Osteoblast (primary cell): Measurements from ENCODE around the gene OAF. TPM values are rescaled to one million over a fixed set of nuclear protein-coding genes. Genes with fewer than 3 reads are reported as not detected.

Source experiments
- DNase-seq: peaks from one replicate; pipeline ENCODE4 v3.0.0; 2011; ENCODE audit warnings: low spot score, mixed read lengths; ENCODE audit not compliant: insufficient read length; ENCODE audit errors: missing footprints
- H2AFZ ChIP-seq: 2 replicates; pipeline ENCODE4 v1.6.0; 2011; ENCODE audit warnings: mild to moderate bottlenecking, low read length
- H3K27ac ChIP-seq: 2 replicates; pipeline ENCODE4 v1.5.1; 2011; ENCODE audit warnings: mild to moderate bottlenecking, low read depth, low read length, moderate library complexity
- H3K27me3 ChIP-seq: 2 replicates; pipeline ENCODE4 v1.6.0; 2012; ENCODE audit warnings: mild to moderate bottlenecking, control low read depth, inconsistent platforms, low read length, moderate library complexity; ENCODE audit not compliant: insufficient read depth
- H3K36me3 ChIP-seq: 2 replicates; pipeline ENCODE4 v1.5.1; 2011; ENCODE audit warnings: mild to moderate bottlenecking, low read length, control low read depth, moderate library complexity; ENCODE audit not compliant: insufficient read depth
- H3K4me1 ChIP-seq: 2 replicates; pipeline ENCODE4 v1.5.1; 2011; ENCODE audit warnings: mild to moderate bottlenecking, low read length, control low read depth, moderate library complexity; ENCODE audit not compliant: insufficient read depth
- H3K4me2 ChIP-seq: 2 replicates; pipeline ENCODE4 v1.6.0; 2011; ENCODE audit warnings: mild to moderate bottlenecking, low read length; ENCODE audit not compliant: insufficient read depth
- H3K4me3 ChIP-seq: fragments of 200-600 bp; sonication (generic); 3 replicates; pipeline ENCODE4 v1.5.1; 2012; ENCODE audit warnings: mild to moderate bottlenecking, low read length, inconsistent platforms; ENCODE audit not compliant: insufficient read depth
- H3K79me2 ChIP-seq: 2 replicates; pipeline ENCODE4 v1.6.0; 2012; ENCODE audit warnings: mild to moderate bottlenecking, low read length, control low read depth, inconsistent platforms; ENCODE audit not compliant: insufficient read depth
- H3K9me3 ChIP-seq: 2 replicates; pipeline ENCODE4 v1.5.1; 2011; ENCODE audit warnings: low read depth, low read length, control low read depth
- H4K20me1 ChIP-seq: 2 replicates; pipeline ENCODE4 v1.6.0; 2012; ENCODE audit warnings: mild to moderate bottlenecking, low read length, control low read depth; ENCODE audit not compliant: insufficient read depth
- CTCF ChIP-seq: IDR thresholded peaks from 2 replicates; pipeline ENCODE4 v1.5.1; 2011; ENCODE audit warnings: mild to moderate bottlenecking, low read depth, low read length, moderate library complexity; ENCODE audit errors: extremely low read depth
- total RNA-seq: library from RNA; depleted of rRNA; stranded (reverse); fragments of >200 nt; gene quantifications from 2 replicates; pipeline ENCODE4 v1.2.3, GENCODE V29; 2012

OAF gene
- total RNA-seq, 1 donor: 7.2 TPM

- Histone ChIP-seq H3K36me3 (no peaks in the 10 kb centered on the region), H3K4me3 (no peak overlapping the region), H3K9me3 (no peaks in the 10 kb centered on the region), H3K4me1 (no peaks in the 10 kb centered on the region), H3K27ac (no peak overlapping the region), H3K27me3 (no peaks in the 10 kb centered on the region), H3K4me2 (no peak overlapping the region), H4K20me1 (peaks cover 21% of the 10 kb centered on the region), H3K79me2 (no peaks in the 10 kb centered on the region), H2AFZ (no peak overlapping the region)
- no peak for DNase-seq
- no peak for TF ChIP-seq CTCF
Observed at GRCh38 chr11:120223793-120224192, 13.0 kb downstream of the OAF start.

DNA sequence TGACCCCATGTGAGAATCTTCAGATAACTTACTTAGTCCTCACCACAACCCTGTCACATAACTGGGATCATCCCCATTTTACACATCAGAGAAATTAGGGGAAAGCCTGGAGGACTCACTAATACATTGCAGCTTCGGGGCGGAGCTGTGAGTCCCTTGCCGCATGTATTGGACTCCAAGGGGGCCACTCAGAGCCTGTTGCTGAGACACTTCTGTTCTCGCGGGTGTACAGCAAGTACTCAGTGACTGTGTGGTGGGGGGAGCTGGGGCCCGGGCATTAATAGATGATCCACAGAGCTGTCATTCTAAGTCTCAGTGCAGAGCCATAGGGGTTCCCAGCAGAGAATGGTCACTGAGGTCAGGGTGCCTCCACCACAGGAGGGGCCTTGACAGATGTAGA lies 13.5 kb downstream of the OAF start:
- Histone ChIP-seq H3K27ac (no peak overlapping the region), H2AFZ (no peak overlapping the region), H3K4me1 (no peaks in the 10 kb centered on the region), H3K36me3 (no peaks in the 10 kb centered on the region), H3K79me2 (no peaks in the 10 kb centered on the region), H3K9me3 (no peaks in the 10 kb centered on the region), H3K4me3 (no peak overlapping the region), H4K20me1 (peaks cover 17% of the 10 kb centered on the region), H3K27me3 (no peaks in the 10 kb centered on the region), H3K4me2 (no peak overlapping the region)
- no peak for DNase-seq
- no peak for TF ChIP-seq CTCF

GRCh38 chr11:120224972-120225909 lies 14.4 kb downstream of the OAF start:
- no peak for TF ChIP-seq CTCF
- Histone ChIP-seq H3K4me1 (no peaks in the 10 kb centered on the region), H4K20me1 (peaks cover 13% of the 10 kb centered on the region), H3K27ac (no peak overlapping the region), H3K36me3 (no peaks in the 10 kb centered on the region), H3K79me2 (no peaks in the 10 kb centered on the region), H3K9me3 (no peaks in the 10 kb centered on the region), H3K4me2 (no peak overlapping the region), H2AFZ (no peak overlapping the region), H3K27me3 (no peaks in the 10 kb centered on the region), H3K4me3 (no peak overlapping the region)
- DNase-seq: no peak

DNA sequence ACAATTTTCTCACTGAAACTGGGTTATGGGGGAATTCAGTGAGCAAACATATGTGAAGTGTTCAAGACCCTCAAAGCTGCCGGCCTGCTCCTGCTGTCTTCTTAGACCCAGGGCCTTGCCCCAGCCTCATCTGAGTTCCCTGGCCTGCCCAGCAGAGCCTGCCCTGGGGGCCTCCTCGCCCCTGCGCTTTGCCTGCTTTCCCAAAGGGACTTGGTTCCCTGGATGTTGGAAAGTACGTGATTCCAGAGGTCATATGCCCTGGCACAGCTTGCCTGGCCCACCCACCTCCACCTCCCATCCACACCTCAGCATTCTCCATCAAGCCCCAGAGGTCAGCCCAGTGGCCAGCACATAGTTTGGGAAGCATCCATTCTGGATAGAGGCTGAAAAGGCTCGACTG lies 15.4 kb downstream of the OAF start:
- Histone ChIP-seq H3K4me2 (no peak overlapping the region), H3K27me3 (no peaks in the 10 kb centered on the region), H3K9me3 (no peaks in the 10 kb centered on the region), H3K27ac (no peak overlapping the region), H3K4me1 (no peaks in the 10 kb centered on the region), H3K4me3 (no peak overlapping the region), H3K79me2 (no peaks in the 10 kb centered on the region), H2AFZ (no peak overlapping the region), H4K20me1 (peaks cover 9% of the 10 kb centered on the region), H3K36me3 (no peaks in the 10 kb centered on the region)
- no peak for TF ChIP-seq CTCF
- no peak for DNase-seq
